Mammary epithelial cell (primary cell): ENCODE data around the gene MUC21.

Experiments
- EZH2 ChIP-seq: IDR thresholded peaks from 2 replicates; pipeline ENCODE4 v1.6.1; 2012; ENCODE audit warnings: low read length, inconsistent platforms, borderline replicate concordance
- TF ChIP-seq, protein P1 (sequence below), 2 donors: IDR thresholded peaks in 1 of 2; conservative IDR thresholded peaks in 1 of 2; 2 replicates each; pipeline ENCODE4 v1.5.1; 2011 to 2012; ENCODE audit warnings: inconsistent platforms in 2 of 2, low read length in 2 of 2, mild to moderate bottlenecking in 2 of 2, control low read depth in 1 of 2, low read depth in 1 of 2; ENCODE audit not compliant: insufficient read depth in 1 of 2; ENCODE audit errors: extremely low read depth in 1 of 2

DNA sequence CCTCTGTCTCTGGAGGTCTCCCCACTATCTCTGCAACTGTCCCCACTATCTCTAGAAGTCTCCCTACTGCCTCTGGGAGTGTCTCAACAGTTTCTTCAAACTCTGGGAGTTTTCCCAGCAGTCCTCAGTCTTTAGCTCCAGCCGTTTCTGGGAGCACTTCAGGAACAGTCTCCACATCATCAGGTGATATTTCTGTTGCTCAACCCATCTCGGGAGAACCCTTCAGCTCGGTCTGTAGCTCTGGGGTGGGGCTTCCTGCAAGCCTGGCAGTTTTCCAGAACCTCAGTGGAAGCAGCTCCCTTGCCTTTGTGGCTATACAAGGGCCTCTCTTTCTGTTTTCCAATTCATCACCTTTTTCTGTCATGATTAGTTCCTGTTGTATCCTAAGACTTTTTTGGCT lies 48.5 kb upstream of the MUC21 start:
- TF ChIP-seq, protein P1, sequence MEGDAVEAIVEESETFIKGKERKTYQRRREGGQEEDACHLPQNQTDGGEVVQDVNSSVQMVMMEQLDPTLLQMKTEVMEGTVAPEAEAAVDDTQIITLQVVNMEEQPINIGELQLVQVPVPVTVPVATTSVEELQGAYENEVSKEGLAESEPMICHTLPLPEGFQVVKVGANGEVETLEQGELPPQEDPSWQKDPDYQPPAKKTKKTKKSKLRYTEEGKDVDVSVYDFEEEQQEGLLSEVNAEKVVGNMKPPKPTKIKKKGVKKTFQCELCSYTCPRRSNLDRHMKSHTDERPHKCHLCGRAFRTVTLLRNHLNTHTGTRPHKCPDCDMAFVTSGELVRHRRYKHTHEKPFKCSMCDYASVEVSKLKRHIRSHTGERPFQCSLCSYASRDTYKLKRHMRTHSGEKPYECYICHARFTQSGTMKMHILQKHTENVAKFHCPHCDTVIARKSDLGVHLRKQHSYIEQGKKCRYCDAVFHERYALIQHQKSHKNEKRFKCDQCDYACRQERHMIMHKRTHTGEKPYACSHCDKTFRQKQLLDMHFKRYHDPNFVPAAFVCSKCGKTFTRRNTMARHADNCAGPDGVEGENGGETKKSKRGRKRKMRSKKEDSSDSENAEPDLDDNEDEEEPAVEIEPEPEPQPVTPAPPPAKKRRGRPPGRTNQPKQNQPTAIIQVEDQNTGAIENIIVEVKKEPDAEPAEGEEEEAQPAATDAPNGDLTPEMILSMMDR (conservative IDR thresholded peaks at IDR 0.05 in 1 of 2, IDR thresholded peaks at IDR 0.05 in 1 of 2; ENCODE audit: extremely low read depth in 1 of 2, insufficient read depth in 1 of 2, low read depth in 1 of 2, low read length in 2 of 2): no peak
- TF ChIP-seq EZH2: no peak
